Choroid plexus epithelial cell (primary cell): ENCODE measurements around the gene NDOR1.

Source experiments
- DNase-seq: peaks from one replicate; pipeline ENCODE4 v3.0.0-alpha.2; 2010; ENCODE audit warnings: low read depth
- H3K4me3 ChIP-seq: 2 replicates; pipeline ENCODE4 v1.5.1; 2011; ENCODE audit warnings: low read depth, mild to moderate bottlenecking, control low read depth, low read length, moderate library complexity
- CTCF ChIP-seq: conservative IDR thresholded peaks from 2 replicates; pipeline ENCODE4 v1.5.1; 2011; ENCODE audit warnings: low read depth, mild to moderate bottlenecking, control low read depth, inconsistent platforms, low read length, moderate library complexity

NDOR1 gene

GRCh38 chr9:137229903-137230704 lies 24.6 kb downstream of the NDOR1 start:
- DNase-seq, result no peak
- H3K4me3 ChIP-seq, result no peak overlapping the region
- TF ChIP-seq CTCF, result no peak

- no peak for DNase-seq
- TF ChIP-seq CTCF, result no peak
- no peak within 1 kb of the TSS for H3K4me3 ChIP-seq
These were observed 25.3 kb downstream of the NDOR1 start, which contains the start of gene SLC34A3 for GRCh38 chr9:137230705-137231371. Gene SLC34A3, plus strand, starts transcription at chr9:137230901. Its CDS starts 802 bp downstream, at chr9:137231703.

GRCh38 chr9:137231372-137232039 lies 26.0 kb downstream of the NDOR1 start:
- DNase-seq, result no peak
- H3K4me3 ChIP-seq, result no peak overlapping the region
- no peak for TF ChIP-seq CTCF

GRCh38 chr9:137232101-137232500 lies 26.6 kb downstream of the NDOR1 start:
- no peak for TF ChIP-seq CTCF
- H3K4me3 ChIP-seq, result no peak overlapping the region
- no peak for DNase-seq

- no peak for TF ChIP-seq CTCF
- no peak for DNase-seq
These were observed 27.0 kb downstream of the NDOR1 start for GRCh38 chr9:137232510-137232909.

GRCh38 chr9:137233143-137233980 lies 27.9 kb downstream of the NDOR1 start:
- no peak overlapping the region for H3K4me3 ChIP-seq
- no peak for TF ChIP-seq CTCF
- DNase-seq, result no peak

More at GRCh38 chr9:137232510-137232909, 27.0 kb downstream of the NDOR1 start:
- no peak overlapping the region for H3K4me3 ChIP-seq
